Hematopoietic multipotent progenitor cell (in vitro differentiated cells): Measurements from ENCODE around the gene CD7. TPM values are rescaled to one million over a fixed set of nuclear protein-coding genes. Genes with fewer than 3 reads are reported as not detected.
A peak's percentile ranks its signal among the peaks of the same experiment; 100 is the strongest.

Experiments used
- DNase-seq, 3 donors: peaks; one replicate each; pipeline ENCODE4 v3.0.0-alpha.2; 2011 to 2015; ENCODE audit warnings: low read depth in 2 of 3, low spot score in 2 of 3
- total RNA-seq: library from RNA; depleted of rRNA; stranded (reverse); fragments of >200 nt; gene quantifications from one replicate; pipeline ENCODE4 v1.2.3, GENCODE V29; 2012

Gene CD7
- total RNA-seq, 1 donor, result 1.9 TPM

- peak in 2 of 3 donors; percentile 55 to 56 for DNase-seq
Measured at GRCh38 chr17:82267575-82268379, 49.6 kb downstream of the CD7 start.

GRCh38 chr17:82266142-82266541 lies 51.3 kb downstream of the CD7 start:
- DNase-seq, result no peak

Other genes starting within 250 kb of the CD7 start
- gene FASN, start 219.4 kb downstream of the CD7 start, total RNA-seq, result 80.8 TPM
- gene CCDC57, start 104.8 kb downstream of the CD7 start, total RNA-seq, result 33.9 TPM
- 65.4 TPM for gene SLC16A3, start 88.6 kb downstream of the CD7 start, total RNA-seq
- 73.5 TPM for gene CSNK1D, start 43.9 kb downstream of the CD7 start, total RNA-seq
- gene SECTM1, start 16.2 kb upstream of the CD7 start, total RNA-seq, result 15.1 TPM
- not detected for gene TEX19, start 41.6 kb upstream of the CD7 start, total RNA-seq
- not detected for gene UTS2R, start 54.2 kb upstream of the CD7 start, total RNA-seq
- gene HEXD, start 100.7 kb upstream of the CD7 start, total RNA-seq, result 51.4 TPM
- gene OGFOD3, start 101.0 kb upstream of the CD7 start, total RNA-seq, result 41.7 TPM
- gene CYBC1, start 133.1 kb upstream of the CD7 start, total RNA-seq, result 200 TPM
- 80.5 TPM for gene NARF, start 141.1 kb upstream of the CD7 start, total RNA-seq
- gene FOXK2, start 202.1 kb upstream of the CD7 start, total RNA-seq, result 47.9 TPM